BJ (cell line): ENCODE measurements around the gene KCNK1. TPM values are rescaled to one million over a fixed set of nuclear protein-coding genes. Genes with fewer than 3 reads are reported as not detected.

Experiments
- CTCF ChIA-PET: fragments of 350-600 bp; formaldehyde crosslinking; extraction: SDS; loops from one replicate; lab custom pipeline; 2021; ENCODE audit warnings: antibody characterized with exemption, inconsistent platforms; lab: Yijun Ruan, JAX
- POLR2A ChIA-PET: fragments of 300-600 bp; sonication (Branson Sonifier 250); formaldehyde crosslinking; extraction: SDS; loops from one replicate; lab custom pipeline; 2021; ENCODE audit warnings: antibody characterized with exemption; lab: Charles Lee
- DNase-seq: peaks from one replicate; pipeline ENCODE4 v3.0.0-alpha.2; 2011; ENCODE audit warnings: low read depth
- H3K27me3 ChIP-seq: 2 replicates; pipeline ENCODE4 v1.6.0; 2011; ENCODE audit warnings: low read length; ENCODE audit not compliant: control insufficient read depth, insufficient read depth
- H3K36me3 ChIP-seq: 2 replicates; pipeline ENCODE4 v1.5.1; 2011; ENCODE audit warnings: low read length; ENCODE audit not compliant: control insufficient read depth, insufficient read depth
- H3K4me3 ChIP-seq: 2 replicates; pipeline ENCODE4 v1.5.1; 2011; ENCODE audit warnings: low read depth, mild to moderate bottlenecking, control low read depth, low read length
- polyA plus RNA-seq: library from polyadenylated mRNA; depleted of rRNA; stranded (reverse); fragments of >200 nt; gene quantifications from 2 replicates; pipeline ENCODE4 v1.2.3, GENCODE V29; 2011
- TF ChIP-seq, protein P1 (sequence below): IDR thresholded peaks from 2 replicates; pipeline ENCODE4 v1.5.1; 2011; ENCODE audit warnings: low read depth, mild to moderate bottlenecking, control low read depth, inconsistent platforms, low read length, moderate library complexity; ENCODE audit not compliant: insufficient read depth

KCNK1 gene
- polyA plus RNA-seq, 1 experiment, result 3.0 TPM

DNA sequence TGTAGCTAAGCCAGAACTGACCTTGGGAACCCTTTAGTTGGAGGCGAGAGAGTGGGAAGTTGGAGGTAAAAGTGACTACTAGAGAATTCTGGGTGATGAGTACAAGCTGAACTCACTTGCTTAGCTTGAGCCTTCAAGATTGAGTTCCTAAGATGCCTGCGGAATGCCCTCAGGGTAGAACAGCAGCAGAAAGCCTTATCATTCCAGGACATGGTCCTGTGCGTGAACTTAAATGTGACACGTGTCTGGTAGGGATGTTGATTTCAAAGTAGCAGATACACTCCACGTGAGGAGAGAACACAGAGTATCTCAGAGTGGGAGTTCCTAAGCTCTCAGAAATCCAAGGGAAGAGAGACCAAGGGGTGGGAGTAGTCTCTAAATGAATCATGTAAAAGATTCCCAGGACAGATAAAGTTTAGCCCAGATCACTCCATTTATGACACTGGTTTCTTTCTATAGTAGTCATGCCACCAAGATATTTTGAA, 60.1 kb downstream of the KCNK1 start:
- Histone ChIP-seq H3K27me3 (no peaks in the 10 kb centered on the region), H3K36me3 (no peaks in the 10 kb centered on the region), H3K4me3 (no peak overlapping the region)
- ChIA-PET POLR2A (no interaction called here), CTCF (no interaction called here)
- TF ChIP-seq, protein P1, sequence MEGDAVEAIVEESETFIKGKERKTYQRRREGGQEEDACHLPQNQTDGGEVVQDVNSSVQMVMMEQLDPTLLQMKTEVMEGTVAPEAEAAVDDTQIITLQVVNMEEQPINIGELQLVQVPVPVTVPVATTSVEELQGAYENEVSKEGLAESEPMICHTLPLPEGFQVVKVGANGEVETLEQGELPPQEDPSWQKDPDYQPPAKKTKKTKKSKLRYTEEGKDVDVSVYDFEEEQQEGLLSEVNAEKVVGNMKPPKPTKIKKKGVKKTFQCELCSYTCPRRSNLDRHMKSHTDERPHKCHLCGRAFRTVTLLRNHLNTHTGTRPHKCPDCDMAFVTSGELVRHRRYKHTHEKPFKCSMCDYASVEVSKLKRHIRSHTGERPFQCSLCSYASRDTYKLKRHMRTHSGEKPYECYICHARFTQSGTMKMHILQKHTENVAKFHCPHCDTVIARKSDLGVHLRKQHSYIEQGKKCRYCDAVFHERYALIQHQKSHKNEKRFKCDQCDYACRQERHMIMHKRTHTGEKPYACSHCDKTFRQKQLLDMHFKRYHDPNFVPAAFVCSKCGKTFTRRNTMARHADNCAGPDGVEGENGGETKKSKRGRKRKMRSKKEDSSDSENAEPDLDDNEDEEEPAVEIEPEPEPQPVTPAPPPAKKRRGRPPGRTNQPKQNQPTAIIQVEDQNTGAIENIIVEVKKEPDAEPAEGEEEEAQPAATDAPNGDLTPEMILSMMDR, result no peak
- DNase-seq, result peak; percentile 70

DNA sequence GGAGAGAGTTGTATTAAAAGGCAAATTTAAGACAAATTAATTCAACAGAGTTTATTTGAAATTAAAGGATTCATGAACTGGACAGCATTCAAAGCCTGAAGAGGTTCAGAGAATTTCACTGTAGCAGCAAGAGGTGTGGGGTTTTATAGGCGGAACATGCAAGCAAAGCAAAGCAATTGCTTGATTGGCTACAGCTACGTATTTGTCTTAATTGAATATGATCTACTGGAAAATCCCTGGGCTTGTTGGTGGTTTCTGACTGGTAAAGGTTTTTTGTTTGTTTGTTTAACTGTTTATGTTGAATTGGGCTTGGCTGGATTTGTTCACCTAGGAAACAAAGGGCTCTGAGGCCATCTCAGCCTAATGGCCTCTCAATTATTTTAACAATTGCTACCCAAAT, 61.5 kb downstream of the KCNK1 start:
- TF ChIP-seq, protein P1, result no peak
- CTCF ChIA-PET, result interaction anchor here (0.7 kb wide), 1 partner anchor 21 kb away, joined by 3 read pairs; no protein-coding TSS in a partner anchor

DNA sequence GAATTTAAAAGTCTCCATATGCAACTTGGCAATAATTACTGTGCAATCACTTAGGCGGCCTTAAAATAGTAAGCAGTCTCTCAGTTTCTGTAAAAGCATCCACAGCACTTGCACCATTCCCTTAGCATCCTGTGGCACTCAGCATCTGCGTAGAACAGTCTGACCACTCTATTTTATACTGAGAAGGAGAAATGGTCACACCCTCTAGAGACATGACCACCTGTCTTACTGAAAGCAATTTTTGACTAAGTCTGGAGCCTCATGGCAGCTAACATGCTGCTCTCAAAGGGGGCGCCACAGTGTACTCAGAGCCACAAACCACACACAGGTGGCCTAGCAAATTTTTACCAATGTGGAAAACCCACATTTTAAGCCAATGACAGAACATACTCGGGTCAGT, 62.0 kb downstream of the KCNK1 start:
- H3K36me3 ChIP-seq, result no peaks in the 10 kb centered on the region
- TF ChIP-seq, protein P1, result no peak
- H3K27me3 ChIP-seq, result no peaks in the 10 kb centered on the region
- H3K4me3 ChIP-seq, result no peak overlapping the region
- POLR2A ChIA-PET, result no interaction called here
- CTCF ChIA-PET, result no interaction called here
- DNase-seq, result no peak

More for the DNA sequence above, 61.5 kb downstream of the KCNK1 start:
- DNase-seq, result no peak
- Histone ChIP-seq H3K4me3 (no peak overlapping the region), H3K36me3 (no peaks in the 10 kb centered on the region), H3K27me3 (no peaks in the 10 kb centered on the region)
- POLR2A ChIA-PET, result no interaction called here

DNA sequence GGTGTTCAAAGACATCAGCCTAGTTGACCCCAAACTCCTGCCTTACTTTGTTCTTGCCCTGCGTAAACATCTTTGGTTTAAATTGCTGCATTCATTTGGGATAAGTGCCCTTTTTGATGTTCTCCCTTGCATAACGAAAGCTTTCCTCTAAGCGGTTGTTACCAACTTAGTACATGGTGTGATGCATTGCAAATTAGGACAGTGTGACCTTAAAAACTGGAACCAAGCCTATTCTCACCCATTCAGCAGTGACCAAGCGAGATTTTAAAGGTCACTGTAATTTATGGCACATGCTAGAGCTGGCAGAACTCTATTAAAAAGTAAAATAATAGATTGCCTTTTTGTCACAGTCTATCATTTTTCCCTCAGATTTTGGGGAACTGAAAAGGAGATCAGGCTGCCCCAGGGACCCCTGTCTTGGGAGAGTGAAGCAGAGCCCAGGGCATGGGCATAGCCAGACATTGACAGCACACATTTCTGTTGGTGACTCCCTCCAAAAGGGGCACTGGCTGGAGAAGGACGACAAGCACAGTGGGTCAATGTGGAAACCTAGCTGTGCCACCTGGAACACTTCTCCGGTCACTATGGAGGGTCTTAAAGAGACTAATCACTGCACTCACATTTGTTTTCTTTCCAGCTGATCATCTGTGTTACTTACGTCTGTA, 63.9 kb downstream of the KCNK1 start:
- DNase-seq, result no peak
- POLR2A ChIA-PET, result no interaction called here
- CTCF ChIA-PET, result interaction anchor here (1.1 kb wide), 1 partner anchor 27 kb away, joined by 3 read pairs; no protein-coding TSS in a partner anchor

DNA sequence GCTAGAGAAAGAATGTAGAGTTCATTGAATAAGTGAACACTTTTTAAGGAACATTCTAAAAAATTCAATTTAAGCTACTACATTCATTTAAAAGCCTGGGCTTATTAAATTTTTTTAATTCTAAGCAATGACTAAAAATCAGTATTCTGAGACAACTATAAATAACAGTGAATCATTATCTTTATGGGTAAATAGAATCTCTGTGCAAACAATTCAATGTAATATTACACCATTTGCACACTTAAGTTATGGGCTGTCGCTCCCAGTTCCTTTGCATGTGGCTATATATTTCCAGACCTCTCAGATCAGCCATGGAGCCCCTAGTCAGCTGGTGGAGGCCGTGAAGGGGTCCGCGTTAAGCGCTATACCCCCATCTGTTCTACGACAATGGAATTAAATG, 65.1 kb downstream of the KCNK1 start:
- ChIA-PET POLR2A (no interaction called here), CTCF (interaction anchor here (1.1 kb wide), 1 partner anchor 12 kb away, joined by 3 read pairs; no protein-coding TSS in a partner anchor)
- H3K36me3 ChIP-seq, result no peaks in the 10 kb centered on the region
- H3K27me3 ChIP-seq, result no peaks in the 10 kb centered on the region
- TF ChIP-seq, protein P1, result no peak
- no peak for DNase-seq
- no peak overlapping the region for H3K4me3 ChIP-seq

More for the DNA sequence above, 63.9 kb downstream of the KCNK1 start:
- H3K27me3 ChIP-seq, result no peaks in the 10 kb centered on the region
- TF ChIP-seq, protein P1, result no peak
- H3K36me3 ChIP-seq, result no peaks in the 10 kb centered on the region
- no peak overlapping the region for H3K4me3 ChIP-seq
